Amygdala (tissue), 56 donors: ENCODE results near the gene AHI1.
"Not testable (repeated sequence)": the region's sequence is repeated elsewhere in the genome, so short reads cannot be mapped to it uniquely, and the experiment has no call there.

Source experiments
- DNase-seq, 56 donors: peaks; one replicate each; lab custom pipeline; 2025; lab: John Stamatoyannopoulos, UW

The AHI1 gene

DNA sequence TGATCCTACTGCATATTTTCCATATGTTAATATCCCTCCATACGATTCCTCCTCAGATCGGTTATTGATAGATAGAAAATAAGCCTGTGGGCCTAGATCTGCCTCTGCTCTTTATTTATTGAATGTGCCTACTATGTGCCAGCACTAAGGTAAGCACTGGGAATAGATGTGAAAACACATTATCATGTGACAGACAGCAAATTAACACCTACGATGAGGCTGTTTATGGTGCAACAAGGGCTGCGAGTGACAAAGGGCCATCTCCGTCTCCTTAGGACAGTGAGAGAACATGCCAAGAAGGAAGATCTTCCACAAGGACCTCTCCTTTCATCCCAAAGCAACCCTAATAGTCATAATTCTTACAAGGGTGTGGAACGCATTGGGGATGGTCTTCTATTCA lies 225.9 kb downstream of the AHI1 start:
- DNase-seq: no peak

DNA sequence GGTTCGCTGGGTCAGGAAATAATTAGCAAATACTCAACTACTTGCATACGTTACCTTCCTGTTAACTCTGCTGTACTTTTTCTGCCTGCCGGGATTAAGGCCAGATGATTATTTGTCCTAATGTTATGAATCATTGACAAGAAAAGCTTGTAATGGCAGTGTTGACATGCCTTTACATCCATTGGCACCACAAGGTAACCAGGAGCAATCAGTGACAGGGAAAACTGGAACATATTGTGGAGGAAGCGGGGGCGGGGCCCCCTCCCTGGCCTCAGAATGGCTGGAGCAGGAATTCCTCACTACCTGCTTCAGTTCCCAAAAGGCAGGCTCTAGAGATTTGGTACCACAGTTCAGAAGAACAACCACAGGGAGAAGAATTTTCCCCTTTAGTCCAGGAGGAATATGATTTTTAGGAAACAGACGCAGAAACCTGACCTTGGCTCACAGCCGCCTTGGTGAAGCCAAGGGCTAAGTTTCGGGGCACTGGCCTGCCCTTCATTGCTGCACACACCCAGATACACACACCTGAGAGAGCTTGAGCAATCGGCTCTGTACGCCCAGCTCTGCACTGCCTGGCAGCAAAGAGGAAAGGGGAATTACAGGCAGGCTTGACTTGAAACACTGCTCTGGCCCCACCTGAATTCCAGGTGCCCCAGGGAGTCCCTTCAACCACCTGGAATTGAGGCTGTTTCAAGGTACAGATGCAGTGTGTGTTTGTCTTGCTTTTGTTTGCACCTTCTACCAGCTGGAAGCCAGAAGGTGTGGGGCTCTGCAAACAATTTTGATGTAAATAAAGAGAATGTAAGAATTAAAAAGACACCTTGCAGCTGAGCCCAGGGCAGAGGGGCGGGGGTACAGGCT lies 226.6 kb downstream of the AHI1 start:
- no peak for DNase-seq

DNA sequence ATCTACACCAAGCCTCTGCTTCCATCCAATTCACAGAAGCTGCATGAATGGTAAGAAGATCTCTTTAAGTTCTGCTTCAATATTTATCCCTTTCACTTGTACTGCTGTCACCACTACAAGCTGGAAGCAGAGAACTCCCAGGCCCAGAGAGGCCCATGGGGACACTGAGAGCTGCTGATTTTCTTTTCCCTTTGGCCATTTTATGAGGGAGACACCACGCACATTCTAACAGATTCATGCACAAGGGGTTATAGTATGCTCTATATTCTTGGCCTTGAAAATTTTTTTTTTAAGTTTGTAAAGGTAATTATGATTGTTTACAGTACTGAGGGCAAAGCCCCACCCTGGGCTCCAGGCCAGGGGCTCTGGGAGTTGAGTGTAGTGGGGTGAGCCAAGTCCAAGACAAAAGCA lies 228.1 kb downstream of the AHI1 start:
- no peak for DNase-seq

DNA sequence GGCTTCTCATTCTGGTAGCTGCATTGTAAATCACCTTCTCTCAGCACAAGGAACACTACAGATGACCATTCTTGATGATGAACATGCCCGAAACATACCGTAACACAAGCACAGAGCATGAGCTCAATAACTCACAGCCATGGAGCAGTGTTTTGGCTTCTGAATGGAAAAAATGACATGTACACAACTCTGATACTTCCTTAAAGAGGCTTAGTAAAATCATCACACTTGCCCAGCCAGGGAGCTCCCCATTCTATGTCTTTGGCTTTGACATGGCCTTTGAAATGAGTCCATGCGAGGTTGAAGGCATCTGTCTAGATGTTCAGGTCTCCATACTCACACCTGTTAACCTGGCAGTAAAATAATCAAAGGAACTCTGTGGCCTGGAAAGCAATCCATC lies 228.8 kb downstream of the AHI1 start:
- DNase-seq: no peak

DNA sequence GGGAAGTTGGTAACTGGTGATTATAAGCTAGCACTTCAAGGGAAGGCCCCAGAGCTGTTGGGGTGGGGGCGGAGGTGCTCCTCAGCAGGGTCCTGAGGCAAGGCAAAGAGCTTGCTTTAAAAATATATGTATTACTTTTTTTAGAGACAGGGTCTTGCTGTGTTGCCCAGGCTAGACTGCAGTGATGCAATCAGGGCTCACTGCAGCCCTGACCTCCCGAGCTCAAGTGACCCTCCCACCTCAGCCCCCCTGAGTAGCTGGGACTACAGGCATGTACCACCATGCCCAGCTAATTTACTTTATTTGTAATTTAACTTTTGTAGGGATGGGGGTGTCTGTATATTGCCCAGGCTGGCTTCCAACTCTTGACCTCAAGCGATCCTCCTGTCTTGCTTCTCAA lies 229.3 kb downstream of the AHI1 start:
- no peak for DNase-seq

DNA sequence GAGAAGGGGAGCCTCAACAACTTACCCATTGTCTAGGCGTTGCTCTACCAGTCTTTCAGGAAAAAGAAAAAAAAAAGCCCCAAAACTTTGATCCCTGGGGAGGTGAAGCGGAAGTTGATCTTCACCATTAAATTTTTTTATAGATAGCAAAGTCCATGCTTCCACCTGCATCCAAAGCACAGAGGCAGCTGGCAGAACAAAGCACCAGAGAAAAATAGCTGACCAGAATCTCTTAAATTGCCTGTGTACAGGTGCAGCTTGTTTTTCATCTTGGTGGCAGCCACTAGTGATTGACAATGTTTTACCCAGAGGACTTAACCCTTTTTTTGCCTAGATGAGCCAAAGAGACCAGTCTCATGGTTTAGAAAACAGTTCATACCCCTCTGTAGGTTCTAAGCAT lies 230.5 kb downstream of the AHI1 start:
- no peak for DNase-seq

DNA sequence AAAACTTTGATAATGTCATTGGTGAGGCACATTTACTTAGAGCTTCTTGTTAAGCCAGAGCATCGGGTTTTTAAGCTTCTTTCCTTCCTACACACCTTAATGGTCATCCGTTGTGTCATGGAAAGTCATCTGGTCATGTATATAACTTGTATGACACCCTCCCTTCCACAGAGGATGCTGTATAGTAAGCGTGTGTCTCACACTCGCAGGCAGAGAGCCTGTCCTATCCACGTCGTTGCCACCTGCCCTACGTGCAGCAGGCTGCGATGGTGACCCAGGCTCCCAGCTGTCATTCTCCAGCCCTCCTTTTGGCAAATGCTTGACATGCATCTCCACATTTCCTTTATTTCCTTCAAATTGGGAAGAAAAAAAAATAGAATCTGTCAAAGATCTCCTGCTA lies 230.9 kb downstream of the AHI1 start:
- DNase-seq: no peak

DNA sequence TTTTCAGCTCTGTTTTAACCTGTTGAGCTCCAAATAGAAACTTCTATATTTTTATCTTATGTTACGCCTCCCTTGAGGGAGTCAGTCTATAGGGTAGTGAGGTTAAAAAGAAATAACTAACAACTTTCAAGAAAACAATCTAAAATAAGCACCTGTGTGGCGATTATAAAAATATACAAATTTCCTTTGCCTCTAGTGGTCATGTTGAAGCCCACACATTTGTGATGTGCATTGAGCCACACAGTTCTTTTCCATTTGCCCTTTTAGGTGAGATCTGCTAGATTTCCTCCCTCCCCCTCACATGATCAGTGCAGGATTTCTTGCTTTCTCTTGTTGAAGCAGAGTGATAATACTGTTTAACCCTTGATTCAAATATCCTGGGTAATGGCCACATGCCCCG lies 232.3 kb downstream of the AHI1 start:
- no peak for DNase-seq

DNA sequence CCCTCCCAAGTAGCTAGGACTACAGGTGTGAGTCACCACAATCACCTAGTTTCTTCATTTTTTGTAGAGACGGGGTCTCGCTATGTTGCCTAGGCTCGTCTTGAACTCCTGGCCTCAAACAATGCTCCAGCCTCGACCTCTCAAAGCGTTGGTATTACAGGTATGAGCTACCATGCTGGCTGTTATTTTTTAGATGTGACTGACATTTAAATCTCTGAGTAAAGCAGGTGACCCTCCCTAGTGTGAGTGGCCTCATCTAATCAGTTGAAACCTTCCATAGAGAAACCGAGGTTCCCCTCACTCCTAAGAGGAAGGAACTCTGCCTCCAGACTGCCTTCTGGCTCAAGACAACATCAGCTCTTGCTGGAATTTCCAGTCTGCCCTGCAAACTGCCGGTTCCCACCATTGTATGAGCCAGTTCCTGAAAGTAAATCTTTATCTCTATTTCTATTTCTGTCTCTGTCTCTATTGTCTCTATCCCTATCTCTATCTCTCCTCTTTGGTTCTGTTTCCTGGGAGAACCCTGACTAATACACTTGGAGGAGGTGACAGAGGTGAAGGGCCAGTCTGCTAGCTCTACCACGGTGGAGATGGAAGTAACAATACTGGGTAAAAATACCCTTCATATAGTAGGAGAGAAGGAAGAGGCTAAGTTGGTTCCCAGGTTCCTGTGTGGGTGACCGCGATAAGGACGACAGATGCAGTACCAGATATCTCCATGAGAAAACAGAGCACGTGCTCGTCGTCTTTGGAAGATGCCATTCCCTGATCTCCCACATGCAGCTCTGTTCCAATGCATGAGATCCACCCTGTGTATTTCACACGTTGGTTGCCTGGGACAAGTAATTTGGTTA lies 235.4 kb downstream of the AHI1 start:
- DNase-seq: no peak

DNA sequence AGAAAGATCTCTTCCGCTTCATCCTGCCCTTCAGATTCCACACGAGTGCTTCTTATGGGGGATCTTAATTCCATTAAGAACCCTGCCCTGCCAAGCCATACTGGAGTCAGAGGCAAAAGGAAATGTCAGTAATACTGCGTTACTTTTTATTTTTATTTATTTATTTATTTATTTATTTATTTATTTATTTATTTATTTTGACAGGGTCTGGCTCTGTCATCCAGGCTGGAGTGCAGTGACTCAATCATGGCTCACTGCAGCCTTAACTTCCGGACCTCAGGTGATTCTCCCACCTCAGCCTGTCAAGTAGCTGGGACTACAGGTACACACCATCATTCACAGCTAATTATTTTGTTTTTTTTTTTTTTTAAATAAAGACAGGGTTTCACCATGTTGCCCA lies 236.9 kb downstream of the AHI1 start:
- DNase-seq: no peak

DNA sequence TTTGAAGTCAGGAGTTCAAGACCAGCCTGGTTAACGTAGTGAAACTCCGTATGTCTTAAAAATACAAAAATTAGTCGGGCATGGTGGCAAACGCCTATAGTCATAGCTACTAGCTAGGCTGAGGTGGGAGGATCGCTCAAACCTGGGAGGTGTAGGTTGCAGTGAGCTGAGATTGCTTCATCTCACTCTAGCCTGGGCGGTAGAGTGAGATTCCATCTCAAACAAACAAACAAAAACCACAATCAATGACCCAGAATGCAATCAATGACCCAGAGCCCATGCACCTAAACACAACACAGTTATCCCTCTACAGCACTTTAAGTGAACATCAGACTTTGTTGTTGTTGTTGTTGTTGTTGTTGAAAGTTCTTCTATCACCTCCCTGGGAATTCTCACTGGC lies 238.6 kb downstream of the AHI1 start:
- no peak for DNase-seq

DNA sequence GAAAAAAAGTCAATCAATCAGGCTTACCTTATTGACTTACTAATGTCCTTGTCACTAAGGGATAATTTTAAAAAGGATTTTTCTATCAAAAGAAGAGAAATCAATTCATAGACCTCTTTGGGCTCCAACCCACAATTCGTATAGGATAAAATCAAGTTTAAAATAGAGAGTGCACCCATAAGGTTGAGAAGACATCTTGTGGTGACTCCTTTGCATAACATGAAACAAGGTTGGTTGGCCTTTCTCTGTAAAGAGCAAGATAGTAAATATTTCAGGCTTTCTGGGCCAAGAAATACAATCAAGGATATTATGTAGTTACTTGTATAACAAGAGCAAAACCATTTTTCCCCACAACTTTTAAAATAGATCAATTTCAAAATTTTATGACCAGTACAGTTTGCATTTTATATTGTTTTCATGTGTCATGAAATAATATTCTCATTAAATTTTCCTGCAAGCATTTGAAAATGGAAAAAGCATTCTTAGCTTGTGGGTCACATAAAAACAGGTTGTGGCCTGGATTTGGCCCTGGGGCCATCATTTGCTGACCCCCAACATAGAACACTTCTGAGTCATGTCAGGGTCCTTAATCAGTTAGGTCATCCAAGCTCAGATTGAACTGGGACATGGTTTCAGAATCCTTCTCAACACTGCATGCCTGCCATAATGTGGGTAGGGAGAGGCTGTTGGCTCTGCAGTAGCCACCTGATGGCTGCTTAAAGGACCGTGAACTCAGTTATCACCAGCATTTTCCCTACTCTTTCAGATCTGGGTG lies 239.7 kb downstream of the AHI1 start:
- no peak for DNase-seq

DNA sequence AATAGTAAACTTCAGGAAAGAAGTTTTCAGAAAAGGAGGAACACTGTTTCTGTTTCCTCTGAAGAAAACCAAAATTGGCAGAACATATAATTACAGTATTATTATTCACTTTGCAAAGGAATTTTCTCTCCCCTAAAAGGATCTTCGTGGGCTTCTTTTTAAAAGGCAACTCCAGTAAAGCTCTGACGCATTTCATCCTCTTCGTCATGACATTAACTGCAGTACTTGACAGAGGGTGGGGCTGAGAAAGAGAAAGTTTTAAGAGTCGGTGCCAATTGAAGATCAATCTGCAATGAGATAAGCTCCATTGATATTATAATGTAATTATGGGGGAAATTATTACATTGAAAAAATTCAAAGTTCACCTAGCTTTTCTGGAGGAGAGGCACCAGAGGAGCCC lies 240.7 kb downstream of the AHI1 start:
- DNase-seq: no peak

DNA sequence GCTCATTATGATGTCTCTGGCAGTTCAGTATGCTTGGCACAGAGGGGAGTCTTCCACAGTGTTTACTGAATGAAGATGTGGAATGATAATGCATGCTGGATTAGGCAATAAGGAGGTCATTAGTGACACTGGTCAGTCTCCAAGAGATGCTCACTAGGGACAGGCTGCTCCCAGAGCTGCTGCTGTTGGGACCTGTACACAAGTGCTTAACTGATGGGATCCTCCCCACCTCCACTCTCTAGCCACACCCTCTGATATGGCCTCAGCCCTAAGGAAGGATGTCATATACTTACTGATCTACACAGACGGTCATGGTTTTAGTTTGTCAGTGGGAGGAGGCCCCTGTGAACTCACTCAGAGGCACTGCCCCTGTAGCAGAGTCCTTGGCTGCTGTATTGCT lies 243.1 kb downstream of the AHI1 start:
- no peak for DNase-seq

DNA sequence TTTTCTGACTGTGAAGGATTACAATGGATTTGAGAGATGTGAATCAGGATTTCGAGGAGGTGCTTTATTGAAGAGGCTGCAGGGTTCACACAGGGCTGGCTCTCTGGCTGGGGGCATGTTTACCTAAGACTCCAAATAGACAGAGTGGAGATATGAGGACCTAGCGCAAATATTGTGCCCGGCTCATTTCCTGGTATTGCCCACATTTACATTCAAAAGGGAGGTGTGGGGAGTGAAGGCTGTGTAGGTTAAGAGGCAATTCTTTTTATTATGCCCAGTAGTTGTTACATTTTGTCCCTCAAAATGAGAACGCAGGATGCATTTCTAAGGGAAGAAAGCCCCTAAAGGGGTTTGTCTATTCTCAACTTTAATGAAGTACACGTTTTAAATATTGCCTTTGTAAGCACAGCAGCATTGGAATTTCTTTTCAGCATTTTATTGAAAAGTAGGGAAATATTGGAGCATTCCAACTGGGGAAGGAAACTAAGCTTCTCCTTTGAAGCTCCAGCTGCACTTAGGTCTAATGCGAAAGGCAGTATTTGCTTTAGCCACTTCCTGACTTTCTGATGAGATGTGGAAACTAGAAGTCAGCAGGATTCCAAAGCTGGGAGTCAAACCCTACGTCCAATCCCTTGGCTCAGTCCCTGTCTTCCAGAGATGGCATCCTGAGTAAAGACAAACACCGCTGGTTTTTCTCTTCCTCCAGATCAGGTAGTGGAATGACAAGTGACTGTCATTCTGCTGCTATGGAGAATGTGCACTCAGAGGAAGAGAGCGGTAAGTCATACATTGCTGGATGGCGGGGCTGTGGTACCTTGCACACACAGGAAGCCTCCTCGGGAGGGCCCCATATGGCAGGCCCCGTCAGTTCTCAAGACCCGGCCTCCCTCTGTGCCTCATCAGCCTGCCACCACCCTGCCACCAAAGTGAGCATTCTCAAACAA lies 245.8 kb downstream of the AHI1 start:
- no peak for DNase-seq

DNA sequence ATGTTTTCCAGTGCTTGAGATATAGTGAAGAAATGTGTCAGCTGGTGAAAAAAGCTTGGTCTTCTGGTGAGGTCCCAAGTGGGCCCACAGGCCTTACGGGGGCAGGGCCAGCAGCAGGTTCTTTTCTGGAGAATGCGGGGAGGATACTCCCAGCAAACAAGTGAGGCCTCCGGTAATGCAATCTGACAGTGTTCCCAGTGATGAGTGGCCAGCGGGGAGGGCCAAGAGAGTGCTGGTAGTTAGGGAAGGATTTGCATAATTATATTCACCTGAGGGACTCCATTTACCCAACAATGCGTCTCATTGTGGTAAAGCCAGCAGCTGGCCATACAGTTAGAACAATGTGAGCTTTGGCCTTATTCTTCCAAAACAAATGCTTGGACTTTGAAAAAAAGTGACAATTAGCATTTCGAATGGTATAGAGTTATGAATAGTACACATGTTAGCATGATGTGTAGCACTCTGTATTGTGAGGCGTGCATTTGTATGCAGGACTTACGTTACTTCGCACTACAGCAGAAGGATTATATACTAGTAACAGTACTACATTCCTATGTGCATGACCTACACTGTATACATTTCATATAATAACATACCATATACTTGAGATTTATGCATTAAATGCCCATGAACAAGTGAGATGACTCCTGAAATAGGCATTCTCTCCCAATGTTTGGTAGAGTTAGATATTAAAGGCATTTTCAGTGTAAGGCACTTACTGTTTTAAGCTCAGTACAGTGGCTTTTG lies 246.6 kb downstream of the AHI1 start:
- no peak for DNase-seq

DNA sequence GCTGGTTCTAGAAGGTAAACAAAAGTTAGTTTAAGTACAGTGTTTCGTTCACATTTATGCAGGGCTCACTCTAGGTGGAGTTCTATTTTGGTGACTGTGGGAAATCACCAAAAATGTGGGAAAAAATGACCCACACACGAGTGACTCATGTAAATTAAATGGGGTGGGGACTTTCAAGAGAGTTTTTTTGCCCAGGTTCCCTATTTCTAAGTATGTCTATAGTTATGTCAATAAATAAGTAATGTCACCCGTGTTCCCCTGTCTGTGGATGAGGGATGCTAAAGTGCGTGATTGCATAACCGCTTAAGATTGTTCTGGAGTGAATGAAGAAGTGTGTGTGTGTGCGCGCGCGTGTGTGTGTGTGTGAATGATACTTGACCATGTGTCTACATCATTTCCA lies 247.3 kb downstream of the AHI1 start:
- no peak for DNase-seq

DNA sequence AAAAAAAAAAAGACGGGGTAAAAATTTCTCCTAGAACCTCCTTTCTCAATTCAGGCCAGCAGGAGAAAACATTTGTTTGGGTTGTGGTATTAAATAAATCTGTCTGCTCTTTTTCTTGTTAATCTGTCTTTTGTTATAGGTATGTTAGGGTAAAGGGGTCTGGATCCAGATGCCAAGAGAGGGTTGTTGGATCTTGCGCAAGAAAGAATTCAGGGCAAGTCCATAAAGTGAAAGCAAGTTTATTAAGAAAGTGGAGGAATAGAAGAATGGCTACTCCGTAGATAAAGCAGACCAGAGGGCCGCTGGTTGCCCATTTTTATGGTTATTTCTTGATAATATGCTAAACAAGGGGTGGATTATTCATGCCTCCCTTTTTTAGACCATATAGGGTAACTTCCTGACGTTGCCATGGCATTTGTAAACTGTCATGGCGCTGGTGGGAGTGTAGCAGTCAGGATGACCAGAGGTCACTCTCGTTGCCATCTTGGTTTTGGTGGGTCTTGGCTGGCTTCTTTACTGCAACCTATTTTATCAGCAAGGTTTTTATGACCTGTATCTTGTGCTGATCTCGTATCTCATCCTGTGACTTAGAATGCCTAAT lies 251.0 kb downstream of the AHI1 start:
- DNase-seq: not testable (repeated sequence)

DNA sequence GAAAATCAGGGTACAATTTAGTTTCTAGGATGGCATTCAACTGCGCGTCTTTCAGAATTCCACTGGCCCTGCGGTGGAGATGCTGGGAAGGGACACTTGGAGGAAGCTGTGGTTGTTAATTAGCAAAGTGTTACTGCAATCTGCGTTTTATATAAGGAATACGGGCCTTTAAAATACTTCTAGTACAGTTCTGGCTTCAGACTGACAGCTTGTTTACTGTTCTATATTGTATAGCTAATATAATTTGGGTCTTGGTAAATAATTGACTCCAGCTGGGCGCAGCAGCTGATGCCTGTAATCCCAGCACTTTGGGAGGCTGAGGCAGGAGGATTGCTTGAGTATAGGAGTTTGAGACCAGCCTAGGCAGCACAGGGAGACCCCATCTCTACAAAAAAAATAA lies 252.7 kb downstream of the AHI1 start:
- no peak for DNase-seq
